Measurements from ENCODE around the gene TAF6.

DNA sequence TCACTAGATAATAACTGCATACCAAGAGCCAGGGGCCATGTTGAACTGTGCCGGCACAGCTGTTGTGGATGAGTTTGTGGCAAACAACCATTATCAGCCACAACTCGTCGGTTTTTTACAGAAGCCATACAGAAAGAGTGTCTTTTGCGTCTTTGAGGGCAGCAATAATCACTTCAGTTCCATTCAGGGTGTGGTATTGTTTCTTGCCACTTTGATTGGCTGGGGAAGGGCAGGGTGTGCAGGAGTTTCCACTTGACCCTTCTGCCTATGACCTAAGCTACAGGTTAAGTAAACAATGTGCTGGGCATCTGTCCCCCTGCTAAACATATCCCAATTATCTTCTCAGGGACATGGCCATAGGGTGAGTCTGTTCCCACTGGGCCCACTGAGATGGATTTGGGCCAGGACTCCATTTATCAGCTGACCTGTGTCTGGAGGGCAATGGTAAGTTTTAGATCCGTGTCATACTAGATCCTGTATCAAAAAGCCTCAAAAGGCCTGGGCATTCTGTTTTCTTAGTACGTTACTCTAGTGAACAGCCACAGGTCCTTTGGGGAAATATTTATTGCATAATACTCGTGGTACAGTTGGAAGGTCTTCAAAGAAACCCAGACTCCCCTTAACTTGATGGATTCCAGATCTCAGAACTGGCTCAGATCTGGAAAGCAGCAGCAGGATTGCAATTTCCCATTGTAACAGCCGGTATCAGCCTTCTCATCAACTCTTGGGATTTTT lies 53.5 kb downstream of the TAF6 start:
- TF ChIP-seq, protein P1, sequence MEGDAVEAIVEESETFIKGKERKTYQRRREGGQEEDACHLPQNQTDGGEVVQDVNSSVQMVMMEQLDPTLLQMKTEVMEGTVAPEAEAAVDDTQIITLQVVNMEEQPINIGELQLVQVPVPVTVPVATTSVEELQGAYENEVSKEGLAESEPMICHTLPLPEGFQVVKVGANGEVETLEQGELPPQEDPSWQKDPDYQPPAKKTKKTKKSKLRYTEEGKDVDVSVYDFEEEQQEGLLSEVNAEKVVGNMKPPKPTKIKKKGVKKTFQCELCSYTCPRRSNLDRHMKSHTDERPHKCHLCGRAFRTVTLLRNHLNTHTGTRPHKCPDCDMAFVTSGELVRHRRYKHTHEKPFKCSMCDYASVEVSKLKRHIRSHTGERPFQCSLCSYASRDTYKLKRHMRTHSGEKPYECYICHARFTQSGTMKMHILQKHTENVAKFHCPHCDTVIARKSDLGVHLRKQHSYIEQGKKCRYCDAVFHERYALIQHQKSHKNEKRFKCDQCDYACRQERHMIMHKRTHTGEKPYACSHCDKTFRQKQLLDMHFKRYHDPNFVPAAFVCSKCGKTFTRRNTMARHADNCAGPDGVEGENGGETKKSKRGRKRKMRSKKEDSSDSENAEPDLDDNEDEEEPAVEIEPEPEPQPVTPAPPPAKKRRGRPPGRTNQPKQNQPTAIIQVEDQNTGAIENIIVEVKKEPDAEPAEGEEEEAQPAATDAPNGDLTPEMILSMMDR (IDR thresholded peaks at IDR 0.05), result no peak
- no peak for TF ChIP-seq POLR2A (IDR thresholded peaks at IDR 0.05)

Measured in Peyer's patch (tissue), 4 donors.